ENCODE data around the gene FBXW8.

Gene FBXW8

GRCh38 chr12:116887244-116887643 lies 23.5 kb upstream of the FBXW8 start:
- H3K27ac ChIP-seq (replicated peaks; ENCODE audit: low read length), result no peak overlapping the region

DNA sequence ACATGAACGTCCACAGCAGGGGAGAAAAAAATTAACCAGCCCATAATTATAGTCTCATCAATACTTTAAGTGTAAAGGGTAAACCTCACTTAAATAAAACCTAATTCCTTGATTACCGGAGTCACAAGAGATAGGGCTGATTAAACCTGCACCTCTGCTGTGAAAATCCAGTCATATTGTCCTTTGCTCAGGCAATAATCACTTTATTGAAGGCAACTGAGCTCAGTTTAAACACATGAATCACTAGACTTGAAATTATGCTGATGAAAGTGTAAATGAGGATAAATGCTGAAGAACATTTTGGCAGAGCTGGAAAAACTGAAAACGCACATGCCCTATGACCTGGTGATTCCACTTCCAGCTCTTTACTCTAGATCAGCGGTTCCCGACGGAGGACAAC lies 22.9 kb upstream of the FBXW8 start:
- Histone ChIP-seq H2BK12ac (ENCODE audit: low read length) (no peak overlapping the region), H3K79me1 (ENCODE audit: low read depth, low read length) (no peaks in the 10 kb centered on the region), H3K4ac (ENCODE audit: low read length) (no peak overlapping the region), H2BK120ac (ENCODE audit: low read depth, low read length) (no peak overlapping the region), H3K14ac (ENCODE audit: low read length) (no peak overlapping the region), H4K91ac (ENCODE audit: low read depth, low read length, poor library complexity) (no peak overlapping the region), H4K8ac (ENCODE audit: low read depth, low read length) (no peak overlapping the region), H2AFZ (ENCODE audit: low read length) (no peak overlapping the region), H3K27ac (replicated peaks; ENCODE audit: low read length) (no peak overlapping the region), H3K36me3 (replicated peaks in 1 of 2; ENCODE audit: control insufficient read depth in 2 of 2, insufficient read depth in 2 of 2, low read length in 2 of 2) (no peaks in the 10 kb centered on the region), H2BK15ac (ENCODE audit: low read length) (no peak overlapping the region), H3K4me2 (ENCODE audit: insufficient read depth, low read length, poor library complexity, severe bottlenecking) (no peak overlapping the region), H3K4me3 (ENCODE audit: low read length in 2 of 2) (no peak overlapping the region), H3K9ac (ENCODE audit: low read depth, low read length, poor library complexity) (no peak overlapping the region), H2BK5ac (ENCODE audit: low read length) (no peak overlapping the region), H3K9me3 (replicated peaks in 1 of 2; ENCODE audit: control insufficient read depth in 2 of 2, insufficient read depth in 1 of 2, low read depth in 1 of 2, low read length in 2 of 2) (peaks cover 0 to 2% of the 10 kb centered on the region in 2 donors), H3K18ac (ENCODE audit: low read length) (no peak overlapping the region), H3K27me3 (ENCODE audit: control insufficient read depth in 3 of 3, insufficient read depth in 3 of 3, low read depth in 1 of 3, low read length in 3 of 3) (peaks cover 4 to 41% (median 6%) of the 10 kb centered on the region in 3 experiments), H3K4me1 (ENCODE audit: control insufficient read depth in 2 of 2, insufficient read depth in 1 of 2, low read depth in 1 of 2, low read length in 2 of 2) (no peaks in the 10 kb centered on the region), H3K23ac (ENCODE audit: low read depth, low read length, poor library complexity) (no peak overlapping the region), H2AK5ac (ENCODE audit: low read depth, low read length) (no peak overlapping the region)
- no CpG with 5 or more reads among the region's 6 CpGs for WGBS, 2 donors (ENCODE audit: extremely low coverage in 2 of 2, insufficient read length in 2 of 2, insufficient replicate concordance in 1 of 2)
- DNase-seq (ENCODE audit: low spot score), result no peak

More at GRCh38 chr12:116887244-116887643, 23.5 kb upstream of the FBXW8 start:
- Histone ChIP-seq H3K9ac (ENCODE audit: low read depth, low read length, poor library complexity) (no peak overlapping the region), H3K23ac (ENCODE audit: low read depth, low read length, poor library complexity) (no peak overlapping the region), H2AK5ac (ENCODE audit: low read depth, low read length) (no peak overlapping the region), H3K4ac (ENCODE audit: low read length) (no peak overlapping the region), H3K4me3 (ENCODE audit: low read length in 2 of 2) (no peak overlapping the region), H4K8ac (ENCODE audit: low read depth, low read length) (no peak overlapping the region), H3K36me3 (replicated peaks in 1 of 2; ENCODE audit: control insufficient read depth in 2 of 2, insufficient read depth in 2 of 2, low read length in 2 of 2) (no peaks in the 10 kb centered on the region), H2BK120ac (ENCODE audit: low read depth, low read length) (no peak overlapping the region), H2BK12ac (ENCODE audit: low read length) (no peak overlapping the region), H3K4me1 (ENCODE audit: control insufficient read depth in 2 of 2, insufficient read depth in 1 of 2, low read depth in 1 of 2, low read length in 2 of 2) (no peaks in the 10 kb centered on the region), H4K91ac (ENCODE audit: low read depth, low read length, poor library complexity) (no peak overlapping the region), H3K18ac (ENCODE audit: low read length) (no peak overlapping the region), H2AFZ (ENCODE audit: low read length) (no peak overlapping the region), H3K14ac (ENCODE audit: low read length) (no peak overlapping the region), H2BK15ac (ENCODE audit: low read length) (no peak overlapping the region), H2BK5ac (ENCODE audit: low read length) (no peak overlapping the region), H3K27me3 (ENCODE audit: control insufficient read depth in 3 of 3, insufficient read depth in 3 of 3, low read depth in 1 of 3, low read length in 3 of 3) (peaks cover 7 to 47% (median 13%) of the 10 kb centered on the region in 3 experiments), H3K79me1 (ENCODE audit: low read depth, low read length) (no peaks in the 10 kb centered on the region), H3K9me3 (replicated peaks in 1 of 2; ENCODE audit: control insufficient read depth in 2 of 2, insufficient read depth in 1 of 2, low read depth in 1 of 2, low read length in 2 of 2) (peaks cover 0 to 2% of the 10 kb centered on the region in 2 donors), H3K4me2 (ENCODE audit: insufficient read depth, low read length, poor library complexity, severe bottlenecking) (no peak overlapping the region)
- no peak for DNase-seq (ENCODE audit: low spot score)
- no CpG with 5 or more reads among the region's 1 CpG for WGBS, 2 donors (ENCODE audit: extremely low coverage in 2 of 2, insufficient read length in 2 of 2, insufficient replicate concordance in 1 of 2)

GRCh38 chr12:116890330-116890729 lies 20.4 kb upstream of the FBXW8 start:
- Histone ChIP-seq H3K4me1 (ENCODE audit: control insufficient read depth in 2 of 2, insufficient read depth in 1 of 2, low read depth in 1 of 2, low read length in 2 of 2) (no peaks in the 10 kb centered on the region), H3K23ac (ENCODE audit: low read depth, low read length, poor library complexity) (no peak overlapping the region)
- WGBS, 2 donors (ENCODE audit: extremely low coverage in 2 of 2, insufficient read length in 2 of 2, insufficient replicate concordance in 1 of 2), result no CpG with 5 or more reads among the region's 2 CpGs

GRCh38 chr12:116891019-116891418 lies 19.7 kb upstream of the FBXW8 start:
- H2BK5ac ChIP-seq (ENCODE audit: low read length), result no peak overlapping the region
- H3K9me3 ChIP-seq (replicated peaks in 1 of 2; ENCODE audit: control insufficient read depth in 2 of 2, insufficient read depth in 1 of 2, low read depth in 1 of 2, low read length in 2 of 2), result peaks cover 0 to 2% of the 10 kb centered on the region in 2 donors
- no peak overlapping the region for H2AK5ac ChIP-seq (ENCODE audit: low read depth, low read length)
- no peak overlapping the region for H2BK120ac ChIP-seq (ENCODE audit: low read depth, low read length)
- no peaks in the 10 kb centered on the region for H3K79me1 ChIP-seq (ENCODE audit: low read depth, low read length)
- H3K4me1 ChIP-seq (ENCODE audit: control insufficient read depth in 2 of 2, insufficient read depth in 1 of 2, low read depth in 1 of 2, low read length in 2 of 2), result no peaks in the 10 kb centered on the region
- WGBS, 2 donors (ENCODE audit: extremely low coverage in 2 of 2, insufficient read length in 2 of 2, insufficient replicate concordance in 1 of 2), result no CpG with 5 or more reads among the region's 3 CpGs
- no peak for DNase-seq (ENCODE audit: low spot score)
- H4K8ac ChIP-seq (ENCODE audit: low read depth, low read length), result no peak overlapping the region
- H3K27ac ChIP-seq (replicated peaks; ENCODE audit: low read length), result no peak overlapping the region
- H3K4ac ChIP-seq (ENCODE audit: low read length), result no peak overlapping the region
- no peak overlapping the region for H2AFZ ChIP-seq (ENCODE audit: low read length)
- H3K14ac ChIP-seq (ENCODE audit: low read length), result no peak overlapping the region
- no peak overlapping the region for H3K4me2 ChIP-seq (ENCODE audit: insufficient read depth, low read length, poor library complexity, severe bottlenecking)
- no peak overlapping the region for H4K91ac ChIP-seq (ENCODE audit: low read depth, low read length, poor library complexity)
- H3K23ac ChIP-seq (ENCODE audit: low read depth, low read length, poor library complexity), result no peak overlapping the region
- H3K4me3 ChIP-seq (ENCODE audit: low read length in 2 of 2), result no peak overlapping the region
- H2BK15ac ChIP-seq (ENCODE audit: low read length), result no peak overlapping the region
- H3K9ac ChIP-seq (ENCODE audit: low read depth, low read length, poor library complexity), result no peak overlapping the region
- H2BK12ac ChIP-seq (ENCODE audit: low read length), result no peak overlapping the region
- no peaks in the 10 kb centered on the region for H3K36me3 ChIP-seq (replicated peaks in 1 of 2; ENCODE audit: control insufficient read depth in 2 of 2, insufficient read depth in 2 of 2, low read length in 2 of 2)
- H3K27me3 ChIP-seq (ENCODE audit: control insufficient read depth in 3 of 3, insufficient read depth in 3 of 3, low read depth in 1 of 3, low read length in 3 of 3), result peaks cover 0 to 19% (median 0%) of the 10 kb centered on the region in 3 experiments
- no peak overlapping the region for H3K18ac ChIP-seq (ENCODE audit: low read length)

More at GRCh38 chr12:116890330-116890729, 20.4 kb upstream of the FBXW8 start:
- Histone ChIP-seq H2BK15ac (ENCODE audit: low read length) (no peak overlapping the region), H4K8ac (ENCODE audit: low read depth, low read length) (no peak overlapping the region), H3K27me3 (ENCODE audit: control insufficient read depth in 3 of 3, insufficient read depth in 3 of 3, low read depth in 1 of 3, low read length in 3 of 3) (peaks cover 0 to 19% (median 0%) of the 10 kb centered on the region in 3 experiments), H3K4ac (ENCODE audit: low read length) (no peak overlapping the region), H2BK12ac (ENCODE audit: low read length) (no peak overlapping the region), H2AK5ac (ENCODE audit: low read depth, low read length) (no peak overlapping the region), H3K79me1 (ENCODE audit: low read depth, low read length) (no peaks in the 10 kb centered on the region), H3K36me3 (replicated peaks in 1 of 2; ENCODE audit: control insufficient read depth in 2 of 2, insufficient read depth in 2 of 2, low read length in 2 of 2) (no peaks in the 10 kb centered on the region), H3K4me2 (ENCODE audit: insufficient read depth, low read length, poor library complexity, severe bottlenecking) (no peak overlapping the region), H2BK120ac (ENCODE audit: low read depth, low read length) (no peak overlapping the region), H3K14ac (ENCODE audit: low read length) (no peak overlapping the region), H2AFZ (ENCODE audit: low read length) (no peak overlapping the region), H3K27ac (replicated peaks; ENCODE audit: low read length) (no peak overlapping the region), H2BK5ac (ENCODE audit: low read length) (no peak overlapping the region), H3K9me3 (replicated peaks in 1 of 2; ENCODE audit: control insufficient read depth in 2 of 2, insufficient read depth in 1 of 2, low read depth in 1 of 2, low read length in 2 of 2) (peaks cover 0 to 2% of the 10 kb centered on the region in 2 donors), H3K4me3 (ENCODE audit: low read length in 2 of 2) (no peak overlapping the region), H3K9ac (ENCODE audit: low read depth, low read length, poor library complexity) (no peak overlapping the region), H3K18ac (ENCODE audit: low read length) (no peak overlapping the region), H4K91ac (ENCODE audit: low read depth, low read length, poor library complexity) (no peak overlapping the region)
- DNase-seq (ENCODE audit: low spot score), result no peak

Measured in neuronal stem cell (in vitro differentiated cells).